OCI-LY1 (cell line): Measurements from ENCODE around the gene TASL.

Experiments used
- CTCF ChIP-seq: fragments of 200-600 bp; sonication (generic), shearing (Covaris generic); IDR thresholded peaks from 2 replicates; pipeline ENCODE4 v1.5.1; 2017; ENCODE audit warnings: mild to moderate bottlenecking, antibody characterized with exemption, low read length, moderate library complexity, mixed read lengths
- EZH2 ChIP-seq: fragments of 200-600 bp; sonication (generic), shearing (Covaris generic); IDR thresholded peaks from 2 replicates; pipeline ENCODE4 v1.8.0; 2017; ENCODE audit warnings: borderline replicate concordance, mixed run types, mild to moderate bottlenecking, antibody characterized with exemption, low read length, moderate library complexity, mixed read lengths

- no peak for TF ChIP-seq CTCF
- no peak for TF ChIP-seq EZH2
Observed at GRCh38 chrX:30620980-30621618, 43.5 kb upstream of the TASL start.
